Ovary (tissue), 9 donors: ENCODE data around the gene FMN1. TPM values are rescaled to one million over a fixed set of nuclear protein-coding genes. Genes with fewer than 3 reads are reported as not detected.

ENCODE experiments used
- DNase-seq, 5 donors: peaks; one replicate each; pipeline ENCODE4 v3.0.0-alpha.2; 2019 to 2020
- H3K27ac ChIP-seq, 2 donors: fragments of 200-600 bp; one replicate each; pipeline versions ENCODE4 v1.5.1 to v1.8.0; 2019 to 2022
- H3K27me3 ChIP-seq: fragments of 200-600 bp; one replicate; pipeline ENCODE4 v1.8.0; 2022
- H3K36me3 ChIP-seq: fragments of 200-600 bp; sonication (generic); one replicate; pipeline ENCODE4 v1.5.1; 2019
- H3K4me1 ChIP-seq: one replicate; pipeline ENCODE4 v1.8.1; 2013; ENCODE audit warnings: mild to moderate bottlenecking, moderate library complexity; ENCODE audit not compliant: insufficient read depth
- H3K4me3 ChIP-seq: fragments of 200-600 bp; sonication (generic); one replicate; pipeline ENCODE4 v1.5.1; 2017
- H3K9me3 ChIP-seq, 2 donors: fragments of 200-600 bp in 1 of 2; sonication (generic) in 1 of 2; one replicate each; pipeline versions ENCODE4 v1.5.1 to v1.8.1; 2013 to 2019; ENCODE audit warnings: mild to moderate bottlenecking in 1 of 2, moderate library complexity in 1 of 2
- EP300 ChIP-seq: sonication (generic); formaldehyde crosslinking; IDR thresholded peaks from one replicate; pipeline ENCODE4 v1.6.1; 2017; ENCODE audit warnings: antibody characterized with exemption
- POLR2A ChIP-seq: fragments of 450-650 bp; IDR thresholded peaks from one replicate; pipeline ENCODE4 v1.6.1; 2017; ENCODE audit warnings: antibody characterized with exemption, mild to moderate bottlenecking, moderate library complexity
- WGBS, 3 donors: extraction: QIAGEN DNeasy Blood & Tissue Kit in 1 of 3; methylation state at CpG; one replicate each; pipeline versions ENCODE4 v1.1.5 to v1.1.7; 2013 to 2017; 5-methylcytosine and 5-hydroxymethylcytosine counted together
- intact Hi-C, 4 donors: fragments of 100-400 bp; cut with DNase I; formaldehyde crosslinking; loops; one replicate each; pipeline versions ENCODE4 v1.11.0 to v1.15.1; 2022 to 2023
- polyA plus RNA-seq, 2 donors: library from polyadenylated mRNA; stranded (reverse); fragments of 200-250 nt in 1 of 2; fragments of 350-450 nt in 1 of 2; fragmentation: Illumina TruSeq in 1 of 2; extraction: RNeasy Lipid Tissue Mini Kit (QIAGEN cat#74804) in 1 of 2; gene quantifications; one replicate each; pipeline ENCODE4 v1.2.3, GENCODE V29; 2013 to 2014
- total RNA-seq, 7 donors: library from RNA; depleted of rRNA in 2 of 7; stranded (reverse); fragments of >200 nt in 2 of 7; fragmentation: NEBNext Ultra II Directional in 3 of 7; extraction: Animal tissue kit (Norgen Biotek cat#: 25700) in 3 of 7; gene quantifications; one replicate each; pipeline versions ENCODE4 v1.1.0 to v1.2.4, GENCODE V29; 2016 to 2023
- TF ChIP-seq, protein P1 (sequence below), 3 donors: fragments of 450-650 bp in 2 of 3; fragments of 200-600 bp in 1 of 3; IDR thresholded peaks; one replicate each; pipeline versions ENCODE4 v1.5.1 to v1.8.0; 2016 to 2022; ENCODE audit warnings: antibody characterized with exemption in 3 of 3, mild to moderate bottlenecking in 1 of 3
- donor health status: DM: no; HTN: no; CAD: no; lungs with moderate emphysema.
- donor health status: DM: no; HTN: no; CAD: no.
- donor health status: Bipolar disorder and iron deficiency.
- donor health status: DM: yes; HTN: yes; CAD: no.
- donor health status: DM: no; HTN: no; CAD: no.
- donor health status: DM: yes; HTN: yes; CAD: no.

FMN1 gene
- total and polyA plus RNA-seq, 9 donors = 0.13 to 16.9 (median 2.6) TPM

DNA sequence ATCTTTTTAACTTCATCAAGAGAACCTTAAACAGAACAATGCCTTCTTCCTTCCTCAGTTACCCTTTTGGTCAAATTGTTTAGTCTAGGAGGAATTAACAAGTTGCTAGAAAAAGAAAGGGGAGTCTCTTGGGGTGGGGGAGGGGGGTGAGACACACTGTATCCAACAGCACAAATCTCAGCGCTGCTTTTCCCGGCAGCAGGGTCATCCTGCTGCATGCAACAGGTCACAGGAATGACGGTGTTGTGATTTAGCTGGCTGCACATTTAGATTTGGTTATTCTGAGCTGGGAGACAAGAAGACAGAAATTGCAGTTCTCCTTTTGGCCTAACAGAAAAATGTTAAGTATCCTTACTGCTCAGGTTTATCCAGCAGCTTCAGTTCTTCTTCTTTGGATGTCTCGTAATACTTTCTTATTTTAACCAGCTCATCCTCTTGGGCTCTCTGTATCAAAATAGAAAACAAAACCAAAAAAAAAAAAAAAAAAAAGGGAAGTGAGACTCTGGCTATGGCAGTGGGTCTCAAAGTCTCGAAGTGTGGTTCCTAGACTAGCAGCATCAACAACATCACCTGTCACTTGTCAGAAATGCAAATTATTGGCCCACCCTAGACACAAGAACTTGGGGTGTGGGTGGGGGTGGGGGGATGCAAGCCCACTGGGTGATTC is 286.2 kb downstream of the FMN1 start:
- TF ChIP-seq, protein P1, sequence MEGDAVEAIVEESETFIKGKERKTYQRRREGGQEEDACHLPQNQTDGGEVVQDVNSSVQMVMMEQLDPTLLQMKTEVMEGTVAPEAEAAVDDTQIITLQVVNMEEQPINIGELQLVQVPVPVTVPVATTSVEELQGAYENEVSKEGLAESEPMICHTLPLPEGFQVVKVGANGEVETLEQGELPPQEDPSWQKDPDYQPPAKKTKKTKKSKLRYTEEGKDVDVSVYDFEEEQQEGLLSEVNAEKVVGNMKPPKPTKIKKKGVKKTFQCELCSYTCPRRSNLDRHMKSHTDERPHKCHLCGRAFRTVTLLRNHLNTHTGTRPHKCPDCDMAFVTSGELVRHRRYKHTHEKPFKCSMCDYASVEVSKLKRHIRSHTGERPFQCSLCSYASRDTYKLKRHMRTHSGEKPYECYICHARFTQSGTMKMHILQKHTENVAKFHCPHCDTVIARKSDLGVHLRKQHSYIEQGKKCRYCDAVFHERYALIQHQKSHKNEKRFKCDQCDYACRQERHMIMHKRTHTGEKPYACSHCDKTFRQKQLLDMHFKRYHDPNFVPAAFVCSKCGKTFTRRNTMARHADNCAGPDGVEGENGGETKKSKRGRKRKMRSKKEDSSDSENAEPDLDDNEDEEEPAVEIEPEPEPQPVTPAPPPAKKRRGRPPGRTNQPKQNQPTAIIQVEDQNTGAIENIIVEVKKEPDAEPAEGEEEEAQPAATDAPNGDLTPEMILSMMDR (IDR thresholded peaks at IDR 0.05) = no peak
- TF ChIP-seq POLR2A (no peak), EP300 (no peak)
- 17 to 26% (median 23%) methylated on average over 5 of the region's 5 CpGs for whole genome bisulfite sequencing, 3 donors
- intact Hi-C loops = no loop called here

DNA sequence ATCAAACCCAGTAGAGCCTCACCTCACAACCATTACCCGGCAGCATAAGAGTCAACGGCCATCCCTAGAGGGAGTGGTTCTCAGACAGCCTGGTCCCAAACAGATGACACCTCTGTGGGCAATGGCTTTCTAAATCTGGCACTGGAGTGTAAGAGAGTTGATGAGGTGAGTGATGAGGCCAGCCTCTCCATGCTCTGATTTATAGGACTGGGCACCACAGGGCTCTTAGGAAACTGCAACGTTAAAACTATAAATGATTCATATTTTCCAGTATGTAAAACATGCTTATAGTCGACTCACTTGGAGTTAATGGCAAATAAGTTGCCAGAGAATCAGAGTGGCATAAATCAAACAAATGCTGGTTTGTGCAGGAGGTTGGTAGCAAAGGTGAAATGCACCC is 289.0 kb downstream of the FMN1 start:
- WGBS, 3 donors = 73 to 79% (median 78%) methylated on average over 4 of the region's 4 CpGs
- TF ChIP-seq POLR2A (no peak), EP300 (no peak)
- TF ChIP-seq, protein P1 (IDR thresholded peaks at IDR 0.05) = no peak
- no peaks in the 10 kb centered on the region for H3K36me3 ChIP-seq
- H3K4me3 ChIP-seq = no peak overlapping the region
- no peak for DNase-seq
- no peaks in the 10 kb centered on the region for H3K27me3 ChIP-seq
- H3K27ac ChIP-seq = no peak overlapping the region
- H3K4me1 ChIP-seq = no peaks in the 10 kb centered on the region
- intact Hi-C loops = no loop called here
- H3K9me3 ChIP-seq = no peaks in the 10 kb centered on the region

More for the DNA sequence above, 286.2 kb downstream of the FMN1 start:
- Histone ChIP-seq H3K36me3 (no peaks in the 10 kb centered on the region), H3K27ac (no peak overlapping the region), H3K4me3 (no peak overlapping the region), H3K4me1 (no peaks in the 10 kb centered on the region), H3K9me3 (no peaks in the 10 kb centered on the region), H3K27me3 (no peaks in the 10 kb centered on the region)
- peak in 3 of 5 donors; percentile 14 to 42 (median 19) for DNase-seq

DNA sequence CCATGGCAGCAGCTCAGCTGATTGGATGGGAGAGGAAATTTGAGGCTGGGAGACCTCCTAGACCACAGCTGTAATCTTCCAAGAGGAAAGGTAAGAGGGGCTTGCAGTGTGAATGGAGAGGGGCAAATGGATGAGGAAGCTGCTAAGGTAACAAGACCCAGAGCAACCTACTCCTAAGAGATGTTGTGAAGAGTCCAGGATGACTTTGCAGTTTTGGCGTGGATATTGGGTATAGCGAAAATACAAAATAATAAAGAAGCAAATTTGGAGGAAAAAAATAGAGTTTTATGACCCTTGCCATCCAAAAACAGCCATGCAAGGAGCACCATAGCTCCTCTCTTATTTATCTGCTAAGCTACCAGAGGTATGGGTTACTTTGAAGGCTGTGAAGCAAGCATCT is 290.1 kb downstream of the FMN1 start:
- no peak for DNase-seq
- no peaks in the 10 kb centered on the region for H3K9me3 ChIP-seq
- no peak overlapping the region for H3K4me3 ChIP-seq
- no peaks in the 10 kb centered on the region for H3K4me1 ChIP-seq
- no peaks in the 10 kb centered on the region for H3K27me3 ChIP-seq
- intact Hi-C loops = no loop called here
- no peaks in the 10 kb centered on the region for H3K36me3 ChIP-seq
- 93 to 96% (median 94%) methylated on average over 2 of the region's 2 CpGs for WGBS, 3 donors
- TF ChIP-seq EP300 (no peak), POLR2A (no peak)
- H3K27ac ChIP-seq = no peak overlapping the region

DNA sequence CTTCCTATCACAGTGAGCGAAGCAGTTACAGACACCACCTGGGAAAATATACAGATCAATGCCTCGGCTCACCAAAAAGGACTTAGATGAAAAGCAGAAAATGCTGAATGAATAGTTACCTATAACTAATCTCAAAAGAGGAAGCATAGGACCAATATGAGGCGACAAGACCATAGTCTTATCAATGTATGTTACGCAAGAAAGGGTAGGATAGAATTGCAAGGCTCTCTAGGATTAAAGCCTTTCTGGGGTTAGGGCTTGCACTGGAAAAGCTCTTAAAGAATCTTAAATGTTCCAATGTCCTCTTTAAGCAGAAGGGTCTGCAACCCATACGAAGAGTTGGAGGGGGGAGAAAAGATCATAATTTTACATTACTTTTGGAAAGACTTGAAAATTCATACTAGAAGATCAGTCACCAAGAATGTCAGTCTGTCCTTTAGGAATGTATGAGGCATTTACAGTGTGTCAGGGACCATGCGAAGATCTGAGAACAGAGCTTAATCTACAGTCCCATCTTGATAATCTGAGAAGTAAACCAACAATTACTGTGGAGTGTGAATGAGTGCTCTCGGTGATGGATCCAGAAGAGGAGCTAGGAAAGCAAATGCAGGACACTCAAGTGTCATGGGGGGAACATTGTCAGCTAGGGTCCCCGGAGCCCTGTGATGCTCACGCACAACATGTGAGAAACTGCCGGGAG is 290.8 kb downstream of the FMN1 start:
- Histone ChIP-seq H3K36me3 (no peaks in the 10 kb centered on the region), H3K27me3 (no peaks in the 10 kb centered on the region), H3K27ac (no peak overlapping the region), H3K4me3 (no peak overlapping the region), H3K9me3 (no peaks in the 10 kb centered on the region), H3K4me1 (no peaks in the 10 kb centered on the region)
- intact Hi-C loops = no loop called here
- TF ChIP-seq, protein P1 (IDR thresholded peaks at IDR 0.05) = no peak
- TF ChIP-seq EP300 (no peak), POLR2A (no peak)
- WGBS, 3 donors = 64 to 91% (median 90%) methylated on average over 10 of the region's 10 CpGs
- no peak for DNase-seq

DNA sequence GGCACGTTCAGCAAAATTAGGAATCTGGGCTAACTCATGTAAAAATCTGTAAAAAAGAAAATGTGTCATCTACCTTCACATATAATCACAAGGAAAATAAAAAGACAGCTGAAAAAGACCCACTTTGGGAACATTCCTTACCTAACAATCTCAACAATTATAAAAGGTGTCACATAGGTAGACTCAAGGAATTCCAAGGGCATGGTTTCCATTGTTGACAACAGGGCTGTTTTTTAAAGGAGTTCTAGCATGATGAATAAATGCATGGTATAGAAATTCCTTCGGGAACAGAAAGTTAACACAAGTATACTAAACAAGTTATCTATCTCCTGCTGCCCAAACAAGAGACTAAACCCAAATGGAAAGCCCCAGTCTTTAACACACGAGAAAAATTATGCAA is 292.5 kb downstream of the FMN1 start:
- intact Hi-C loops = no loop called here

More for the DNA sequence above, 292.5 kb downstream of the FMN1 start:
- Histone ChIP-seq H3K4me3 (no peak overlapping the region), H3K9me3 (no peaks in the 10 kb centered on the region), H3K36me3 (no peaks in the 10 kb centered on the region), H3K4me1 (no peaks in the 10 kb centered on the region), H3K27ac (no peak overlapping the region), H3K27me3 (no peaks in the 10 kb centered on the region)
- DNase-seq = no peak
- 60 to 78% (median 70%) methylated on average over 3 of the region's 3 CpGs for WGBS, 3 donors
- TF ChIP-seq, protein P1 (IDR thresholded peaks at IDR 0.05) = no peak
- TF ChIP-seq POLR2A (no peak), EP300 (no peak)
